Measurements from ENCODE around the gene ITGB1BP1.
"Not testable (repeated sequence)": the region's sequence is repeated elsewhere in the genome, so short reads cannot be mapped to it uniquely, and the experiment has no call there.

ITGB1BP1 gene

DNA sequence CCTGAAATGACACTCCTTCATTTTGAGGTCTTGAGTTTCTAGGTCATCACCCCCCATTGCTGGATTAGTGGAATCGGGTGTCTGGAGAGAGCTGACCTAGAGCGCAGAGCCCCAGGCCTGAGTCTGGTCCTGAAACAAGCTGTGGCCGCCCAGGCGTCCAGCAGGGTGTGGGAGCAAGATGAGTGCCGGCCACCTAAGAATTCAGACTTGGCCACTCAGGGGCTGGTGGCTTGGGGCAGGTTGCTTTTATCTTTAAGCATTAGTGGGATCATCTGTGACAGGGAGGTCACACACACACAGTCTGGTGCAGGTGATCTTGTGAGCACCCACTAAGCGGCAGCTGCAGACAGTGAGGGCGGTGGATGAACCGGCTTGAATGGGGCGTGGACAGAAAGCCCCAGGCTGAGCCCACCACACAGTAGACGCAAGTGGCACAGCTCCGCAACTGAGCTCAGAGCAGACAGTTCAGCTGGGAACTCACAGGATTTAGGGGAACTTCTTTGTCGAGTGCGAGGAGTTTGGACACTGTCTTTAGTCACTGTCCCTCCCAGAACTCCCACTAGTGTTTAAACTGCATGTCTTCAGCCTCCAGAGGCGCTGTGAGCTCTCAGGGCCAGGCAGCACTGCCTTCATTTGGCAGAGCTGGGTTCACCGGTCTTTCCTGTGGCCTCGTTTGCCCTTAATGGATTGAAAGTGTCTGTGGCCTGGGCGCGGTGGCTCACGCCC, 21.5 kb downstream of the ITGB1BP1 start:
- FAIRE-seq (no peak), DNase-seq (ENCODE audit: insufficient read length, low spot score) (no peak)

DNA sequence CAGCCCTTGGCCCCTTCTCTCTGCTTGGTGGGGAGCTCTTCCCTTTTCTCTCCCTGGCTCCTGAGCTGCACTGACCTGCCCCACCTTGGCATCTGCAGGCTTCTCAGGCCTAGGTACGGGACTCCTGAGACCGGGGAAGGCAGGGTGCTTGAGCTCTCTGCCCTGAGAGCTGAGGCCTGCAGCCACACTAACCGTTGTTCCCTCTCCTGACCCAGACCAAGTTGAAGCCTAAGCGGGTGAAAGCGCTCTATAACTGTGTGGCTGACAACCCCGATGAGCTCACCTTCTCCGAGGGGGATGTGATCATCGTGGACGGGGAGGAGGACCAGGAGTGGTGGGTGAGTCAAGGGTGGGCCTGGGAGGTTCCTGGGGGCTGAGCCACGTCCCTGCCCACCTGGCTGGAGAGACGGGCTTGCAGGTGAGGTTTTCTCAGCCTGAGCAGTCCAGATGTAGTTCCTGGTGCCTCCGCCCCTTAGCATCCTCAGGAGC, 22.2 kb downstream of the ITGB1BP1 start:
- no peak for FAIRE-seq
- no peak for DNase-seq (ENCODE audit: insufficient read length, low spot score)

DNA sequence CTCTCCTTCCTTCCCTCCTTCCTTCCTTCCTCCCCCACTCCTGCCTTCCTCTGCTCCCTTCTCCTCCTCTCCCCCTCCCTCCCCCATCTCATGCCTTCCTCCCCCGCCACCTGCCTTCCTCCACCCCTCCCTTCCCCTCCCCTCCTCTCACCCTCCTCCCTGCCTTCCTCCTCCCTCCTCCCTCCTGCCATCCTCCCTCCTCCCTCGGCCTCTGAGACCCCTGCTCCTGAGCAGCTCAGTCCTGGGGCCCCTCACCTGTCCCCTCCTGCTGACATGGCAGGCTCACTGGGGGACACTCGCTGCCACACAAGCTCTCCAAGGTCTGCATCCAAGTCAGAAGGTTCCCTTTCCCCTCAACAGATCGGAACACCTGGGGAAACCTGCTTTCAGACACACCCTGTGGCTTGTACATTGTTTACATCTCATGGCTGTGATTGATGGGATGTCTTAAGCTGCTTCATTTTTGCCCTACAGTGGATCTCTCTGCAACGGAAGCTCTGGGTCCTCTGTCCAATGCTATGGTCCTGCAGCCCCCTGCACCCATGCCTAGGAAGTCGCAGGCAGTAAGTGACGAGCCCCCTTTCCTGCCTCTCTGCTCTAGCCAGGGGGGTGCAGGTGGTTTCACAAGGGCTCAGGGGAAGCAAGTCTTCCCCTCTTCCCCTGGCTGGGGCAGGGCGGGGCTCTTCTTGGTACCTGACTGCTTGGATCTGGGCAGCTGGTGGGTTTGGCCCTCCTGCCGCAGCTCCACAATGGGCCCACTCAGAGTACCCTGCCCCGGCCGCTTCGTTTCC, 22.9 kb downstream of the ITGB1BP1 start:
- no peak for DNase-seq (ENCODE audit: insufficient read length, low spot score)
- no peak for FAIRE-seq

DNA sequence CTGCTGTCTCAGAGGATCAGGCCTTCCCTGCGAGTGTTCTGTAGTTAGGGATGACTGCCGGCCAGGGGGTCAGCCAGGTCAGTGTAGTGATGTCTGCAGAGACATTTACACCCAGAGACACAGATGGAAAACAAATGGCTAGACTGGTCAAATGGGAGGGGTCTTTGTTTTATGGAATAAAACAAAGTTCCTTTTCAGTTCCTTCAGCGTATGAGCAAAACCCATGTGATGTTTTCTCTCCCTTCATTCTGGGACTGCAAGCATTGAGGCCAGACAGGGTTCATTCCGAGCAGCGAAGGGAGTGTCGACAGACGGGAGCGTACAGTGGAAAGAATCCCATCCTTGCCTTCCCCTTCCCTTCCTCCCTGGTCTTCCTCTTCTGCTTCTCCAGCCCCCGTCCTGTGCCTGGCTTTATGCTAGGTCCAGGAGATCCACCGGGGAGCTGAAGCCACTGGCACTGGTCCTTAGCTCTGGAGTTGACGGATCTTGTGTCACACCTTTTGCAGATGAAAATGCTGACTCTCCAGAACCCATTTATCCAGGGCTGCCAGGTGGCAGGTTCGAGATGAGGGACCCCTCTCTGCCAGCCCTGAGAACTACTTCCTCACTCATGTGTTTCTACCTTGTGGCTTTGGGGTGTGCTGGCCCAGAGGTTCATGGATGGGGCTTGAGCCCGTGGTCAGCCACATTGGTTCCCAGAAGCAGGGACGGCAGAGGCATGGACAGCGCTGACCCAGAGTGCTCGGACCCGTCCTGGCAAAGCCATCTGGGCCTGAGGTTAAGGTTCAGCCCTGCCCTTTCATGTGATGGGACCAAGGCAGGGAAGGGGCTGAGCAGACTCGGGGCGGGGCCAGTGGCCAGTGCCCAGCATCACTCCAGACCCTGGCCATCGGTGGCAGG, 24.2 kb downstream of the ITGB1BP1 start:
- FAIRE-seq, result no peak
- DNase-seq (ENCODE audit: insufficient read length, low spot score), result no peak

DNA sequence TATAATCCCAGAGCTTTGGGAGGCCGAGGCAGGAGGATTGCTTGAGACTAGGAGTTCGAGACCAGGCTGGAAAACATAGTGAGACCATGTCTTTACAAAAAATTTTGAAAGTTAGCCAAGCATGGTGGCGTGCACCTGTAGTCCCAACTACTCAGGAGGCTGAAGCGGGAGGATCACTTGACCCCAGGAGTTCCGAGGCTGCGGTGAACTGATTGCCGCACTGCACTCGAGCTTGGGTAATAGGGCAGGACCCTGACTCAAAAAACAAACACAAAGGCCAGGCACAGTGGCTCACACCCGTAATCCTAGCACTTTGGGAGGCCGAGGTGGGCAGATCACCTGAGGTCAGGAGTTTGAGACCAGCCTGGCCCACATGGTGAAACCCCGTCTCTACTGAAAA, 25.1 kb downstream of the ITGB1BP1 start:
- not testable (repeated sequence) for FAIRE-seq; DNase-seq (ENCODE audit: insufficient read length, low spot score)

DNA sequence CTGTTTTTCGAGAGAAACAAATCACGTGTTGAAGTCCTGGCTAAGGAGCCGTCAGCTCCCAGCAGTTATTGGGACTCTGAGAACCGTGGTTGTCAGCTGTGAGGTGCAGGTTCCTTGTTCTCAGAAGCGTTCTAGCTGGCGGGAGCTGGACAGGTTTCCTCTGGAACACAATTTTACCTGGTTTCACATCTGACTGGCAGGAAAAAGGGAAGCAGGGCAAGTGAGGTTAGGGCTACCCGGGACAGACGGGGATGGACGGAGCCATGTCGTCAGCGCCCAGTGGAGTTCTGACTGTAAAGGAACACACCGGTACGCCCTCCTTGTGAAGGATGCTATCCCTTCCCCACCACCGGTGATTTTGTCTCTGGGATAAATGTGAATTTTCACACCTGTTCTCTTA, 26.1 kb downstream of the ITGB1BP1 start:
- DNase-seq (ENCODE audit: insufficient read length, low spot score) (no peak), FAIRE-seq (no peak)

DNA sequence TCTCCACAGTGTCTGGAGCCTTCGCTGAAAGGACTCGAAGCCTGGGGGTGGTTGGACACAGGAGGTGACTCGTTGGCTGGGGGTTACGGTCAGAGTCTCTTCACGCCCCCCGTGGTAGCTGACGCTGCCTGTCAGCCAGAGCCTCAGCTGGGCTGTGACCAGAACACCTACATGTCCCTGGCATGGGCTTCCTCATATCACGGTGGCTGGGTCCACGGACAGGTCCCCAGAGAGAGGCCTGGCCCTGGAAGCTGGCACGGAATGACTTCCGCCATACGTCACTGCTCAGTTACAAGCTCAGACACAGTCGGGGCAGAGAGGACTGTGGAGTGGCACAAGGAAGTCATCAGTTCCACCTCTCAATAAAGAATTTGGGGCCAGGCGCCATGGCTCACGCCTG, 28.5 kb downstream of the ITGB1BP1 start:
- FAIRE-seq (no peak), DNase-seq (ENCODE audit: insufficient read length, low spot score) (no peak)

DNA sequence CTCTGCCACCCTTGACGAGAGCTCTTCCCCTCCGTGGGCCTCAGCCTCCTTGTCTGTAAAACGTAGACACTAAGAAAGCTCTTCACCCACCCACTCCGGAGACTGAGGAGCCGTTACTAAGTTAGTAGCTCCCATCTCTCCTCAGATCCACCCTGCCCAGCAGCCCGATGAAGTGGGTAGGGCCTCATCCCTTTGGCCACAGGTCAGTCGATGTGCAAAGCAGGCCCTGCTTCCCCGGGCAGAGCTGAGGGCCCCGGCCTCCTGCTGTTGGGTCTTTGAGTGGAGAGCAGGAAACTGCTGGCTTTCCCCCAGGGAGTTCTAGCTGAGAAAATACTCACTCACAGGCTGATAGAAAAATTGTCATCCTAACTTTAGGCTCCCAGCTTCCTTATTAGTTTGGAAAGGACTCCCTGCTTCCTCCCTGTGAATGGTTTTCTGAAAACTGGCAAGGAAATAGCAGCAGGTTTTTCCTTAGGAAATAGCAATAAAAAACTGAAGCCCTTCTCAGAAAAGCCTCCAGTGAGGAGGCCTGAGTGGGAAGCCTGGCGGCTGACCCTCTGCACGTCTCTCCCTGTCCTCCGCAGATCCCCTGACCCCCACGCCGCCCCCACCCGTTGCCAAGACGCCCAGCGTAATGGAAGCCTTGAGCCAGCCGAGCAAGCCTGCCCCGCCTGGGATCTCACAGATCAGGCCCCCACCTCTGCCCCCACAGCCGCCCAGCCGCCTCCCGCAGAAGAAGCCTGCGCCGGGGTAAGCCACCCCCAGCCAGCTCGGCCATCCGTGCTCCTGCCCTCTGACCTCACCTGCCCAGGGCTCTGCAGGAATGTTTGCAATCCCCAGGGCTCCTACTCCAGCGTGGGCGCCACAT, 30.2 kb downstream of the ITGB1BP1 start:
- DNase-seq (ENCODE audit: insufficient read length, low spot score) (no peak), FAIRE-seq (no peak)

DNA sequence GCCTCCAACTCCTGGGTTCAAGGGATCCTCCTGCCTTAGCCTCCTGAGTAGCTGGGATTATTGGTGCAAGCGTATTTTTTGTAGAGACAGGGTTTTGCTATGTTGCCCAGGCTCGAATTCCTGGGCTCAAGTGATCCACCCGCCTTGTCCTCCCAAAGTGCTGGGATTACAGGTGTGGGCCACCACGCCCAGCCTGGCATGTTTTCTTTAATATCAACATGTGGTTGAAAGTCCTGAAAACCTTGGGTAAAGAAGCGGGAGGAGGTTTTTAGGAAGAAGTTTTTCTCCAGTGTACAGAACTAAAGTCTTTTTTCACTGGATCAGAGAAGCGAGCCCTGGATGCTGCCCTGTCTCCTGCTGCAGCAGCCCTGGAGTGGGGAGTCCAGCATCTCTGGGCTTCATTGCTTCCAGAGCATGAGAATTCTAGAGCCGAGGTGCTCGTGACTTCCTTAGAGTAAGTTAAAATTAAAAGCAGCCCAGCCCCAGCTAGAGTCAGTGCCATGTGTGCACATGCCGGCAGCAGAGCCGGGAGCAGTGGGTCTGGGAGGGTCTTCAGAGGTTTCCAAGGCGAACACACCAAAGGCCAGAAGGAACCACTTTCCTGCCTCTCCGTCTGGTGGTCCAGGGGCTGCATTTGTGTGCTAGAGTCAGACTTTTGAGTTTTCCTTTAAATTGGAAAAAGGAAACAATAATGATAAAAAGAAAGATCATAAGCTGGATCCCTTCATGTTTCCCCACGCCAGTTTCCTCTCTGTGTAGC, 31.2 kb downstream of the ITGB1BP1 start:
- FAIRE-seq, result no peak

DNA sequence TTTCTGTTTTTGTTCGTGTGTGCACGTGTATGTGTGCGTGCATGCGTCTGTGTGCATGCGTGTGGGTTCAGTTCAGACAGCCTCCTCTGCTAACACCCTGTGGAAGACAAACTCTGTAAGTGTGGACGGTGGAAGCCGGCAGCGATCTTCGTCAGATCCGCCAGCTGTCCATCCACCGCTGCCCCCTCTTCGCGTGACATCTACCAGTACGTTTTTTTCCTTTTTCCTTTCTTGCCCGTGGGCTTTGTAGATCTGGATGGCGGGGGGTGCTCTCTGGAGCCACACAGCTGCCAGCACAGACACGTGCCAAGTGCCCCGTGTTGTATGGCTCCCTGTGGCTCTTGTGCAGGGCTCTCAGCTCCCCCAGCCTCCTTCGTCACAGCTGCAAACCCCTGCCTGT, 32.3 kb downstream of the ITGB1BP1 start:
- no peak for DNase-seq (ENCODE audit: insufficient read length, low spot score)
- FAIRE-seq, result no peak

More for the DNA sequence above, 31.2 kb downstream of the ITGB1BP1 start:
- no peak for DNase-seq (ENCODE audit: insufficient read length, low spot score)

DNA sequence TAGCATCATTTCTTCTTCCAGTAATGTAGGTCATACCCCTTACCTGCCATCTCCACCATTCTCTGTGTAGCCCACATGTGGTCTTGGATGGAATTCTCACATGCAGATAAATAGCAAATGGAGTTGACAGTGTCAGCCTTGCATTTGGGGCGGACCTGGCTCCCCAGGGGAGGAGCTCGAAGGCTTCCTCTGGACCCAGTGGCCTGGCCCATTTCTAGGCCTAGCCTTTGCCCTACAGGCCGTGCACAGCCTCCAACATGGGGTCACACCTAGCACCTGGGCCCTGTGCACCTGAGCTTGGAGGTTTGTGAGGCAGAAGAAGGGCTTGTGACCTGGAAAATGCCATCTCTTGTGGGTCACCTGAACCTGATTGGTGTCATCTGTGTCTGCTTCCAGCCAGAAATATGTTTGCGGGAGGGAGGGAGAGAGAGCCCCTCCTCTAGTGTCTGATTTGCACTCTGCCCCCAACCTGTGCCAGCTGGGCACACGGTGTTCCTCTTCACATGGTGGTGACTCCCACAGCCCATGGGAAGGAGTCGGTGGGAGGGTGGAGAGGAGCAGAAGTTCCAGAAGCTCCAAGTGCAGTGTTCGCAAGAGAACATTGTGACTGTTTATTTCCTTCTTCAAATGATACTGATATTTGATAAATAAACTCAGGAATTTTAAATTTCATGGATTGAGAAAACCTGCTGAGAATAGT, 33.0 kb downstream of the ITGB1BP1 start:
- DNase-seq (ENCODE audit: insufficient read length, low spot score), result no peak
- no peak for FAIRE-seq

DNA sequence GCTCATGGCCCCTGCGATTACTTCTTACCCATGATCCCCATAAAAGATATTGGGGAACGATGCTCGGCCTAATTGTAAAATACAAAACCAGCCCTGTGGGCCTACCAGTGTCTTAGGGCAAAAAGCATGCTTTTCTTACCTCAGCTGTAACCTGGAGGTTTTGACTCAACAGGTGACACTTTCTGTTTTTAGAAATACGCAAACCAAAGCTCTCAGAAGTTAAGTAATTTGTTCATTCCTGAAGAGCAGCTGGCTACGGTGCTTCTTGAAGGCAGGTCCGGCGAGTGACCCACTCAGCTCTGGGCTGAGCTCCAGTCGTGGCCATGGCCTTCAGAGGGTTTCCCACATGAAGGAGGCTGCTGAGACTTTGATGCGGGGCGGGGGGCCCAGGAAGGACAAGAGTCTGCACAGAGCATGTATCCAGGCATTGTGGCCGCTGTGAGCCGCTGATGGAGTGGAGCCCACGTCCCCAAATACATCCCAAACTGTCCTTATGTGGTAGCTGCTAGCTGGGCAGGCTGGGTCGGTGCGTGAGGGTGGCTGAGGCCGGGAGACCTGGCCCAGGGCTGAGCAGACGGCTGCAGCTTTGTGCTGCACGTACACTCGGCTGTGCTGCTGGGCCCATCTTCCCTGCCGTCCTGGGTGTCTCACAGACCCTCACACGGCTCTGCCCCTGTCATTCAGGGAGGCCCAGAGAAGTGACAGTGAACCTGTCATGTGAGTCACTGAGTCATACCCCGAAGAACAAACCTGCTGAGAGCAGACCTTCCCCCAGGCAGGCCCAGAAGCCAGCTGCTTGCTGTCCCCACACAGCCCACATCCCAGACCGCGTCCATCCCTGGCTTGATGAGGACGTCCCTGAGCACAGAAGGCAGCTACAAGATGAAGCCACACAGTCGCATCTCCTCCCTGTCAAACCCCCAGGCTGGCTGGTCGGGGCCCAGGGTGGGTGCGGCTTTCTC, 34.1 kb downstream of the ITGB1BP1 start:
- FAIRE-seq, result no peak
- no peak for DNase-seq (ENCODE audit: insufficient read length, low spot score)

DNA sequence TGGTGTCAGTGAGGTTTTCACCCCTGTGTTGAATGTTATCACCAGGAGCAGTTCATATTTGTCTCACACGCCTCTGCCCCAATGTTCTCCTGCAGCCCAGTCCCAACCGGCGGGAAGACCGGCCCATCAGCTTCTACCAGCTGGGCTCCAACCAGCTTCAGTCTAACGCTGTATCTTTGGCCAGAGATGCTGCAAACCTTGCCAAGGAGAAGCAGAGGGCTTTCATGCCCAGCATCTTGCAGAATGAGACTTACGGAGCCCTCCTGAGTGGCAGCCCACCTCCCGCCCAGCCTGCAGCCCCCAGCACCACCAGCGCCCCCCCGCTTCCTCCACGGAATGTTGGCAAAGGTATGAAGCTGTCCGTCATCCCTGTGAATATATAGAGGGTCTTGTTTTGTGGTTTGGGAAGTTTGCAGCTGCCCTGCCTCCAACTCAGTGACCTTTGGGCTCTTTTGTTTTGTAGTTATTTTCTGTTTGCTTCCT, 35.1 kb downstream of the ITGB1BP1 start:
- DNase-seq (ENCODE audit: insufficient read length, low spot score), result no peak
- FAIRE-seq, result no peak

DNA sequence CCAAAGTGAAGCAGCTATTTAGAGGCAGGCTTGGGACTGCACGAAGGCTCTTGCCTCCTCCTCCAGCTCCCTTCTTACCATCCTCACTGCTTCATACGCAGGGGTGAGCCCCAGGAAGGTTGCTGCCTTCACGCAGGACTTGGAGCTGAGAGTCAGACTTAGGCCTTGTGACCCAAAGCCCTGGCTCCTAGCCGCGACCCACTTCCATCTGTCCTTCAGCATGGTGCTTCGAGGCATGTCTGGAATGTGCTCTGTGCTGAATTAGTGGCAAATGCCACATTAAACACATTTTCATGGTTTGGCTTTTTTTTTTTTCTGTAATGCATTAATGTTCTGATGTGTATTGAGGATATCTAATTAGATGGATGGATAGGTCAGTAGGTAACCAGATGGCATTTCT, 37.5 kb downstream of the ITGB1BP1 start:
- DNase-seq (ENCODE audit: insufficient read length, low spot score) (no peak), FAIRE-seq (no peak)

DNA sequence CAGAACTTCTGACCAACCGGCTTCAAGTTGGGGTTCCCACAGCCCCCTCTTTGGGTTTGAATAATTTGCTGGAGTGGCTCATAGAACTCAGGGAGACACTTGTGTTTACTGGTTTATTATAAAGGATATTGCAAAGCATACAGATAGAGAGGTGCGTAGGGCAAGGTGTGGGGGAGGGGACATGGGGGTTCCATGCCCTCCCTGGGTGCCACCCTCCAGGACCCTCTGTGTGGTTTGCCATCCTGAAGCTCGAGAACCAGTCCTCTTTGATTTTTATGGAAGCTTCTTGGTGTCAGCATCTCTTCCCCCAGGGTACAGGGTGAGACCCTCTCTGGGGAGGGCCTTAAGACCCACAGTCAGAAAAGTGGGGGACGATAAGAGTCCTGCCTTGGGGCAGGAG, 38.8 kb downstream of the ITGB1BP1 start:
- FAIRE-seq, result no peak
- no peak for DNase-seq (ENCODE audit: insufficient read length, low spot score)

DNA sequence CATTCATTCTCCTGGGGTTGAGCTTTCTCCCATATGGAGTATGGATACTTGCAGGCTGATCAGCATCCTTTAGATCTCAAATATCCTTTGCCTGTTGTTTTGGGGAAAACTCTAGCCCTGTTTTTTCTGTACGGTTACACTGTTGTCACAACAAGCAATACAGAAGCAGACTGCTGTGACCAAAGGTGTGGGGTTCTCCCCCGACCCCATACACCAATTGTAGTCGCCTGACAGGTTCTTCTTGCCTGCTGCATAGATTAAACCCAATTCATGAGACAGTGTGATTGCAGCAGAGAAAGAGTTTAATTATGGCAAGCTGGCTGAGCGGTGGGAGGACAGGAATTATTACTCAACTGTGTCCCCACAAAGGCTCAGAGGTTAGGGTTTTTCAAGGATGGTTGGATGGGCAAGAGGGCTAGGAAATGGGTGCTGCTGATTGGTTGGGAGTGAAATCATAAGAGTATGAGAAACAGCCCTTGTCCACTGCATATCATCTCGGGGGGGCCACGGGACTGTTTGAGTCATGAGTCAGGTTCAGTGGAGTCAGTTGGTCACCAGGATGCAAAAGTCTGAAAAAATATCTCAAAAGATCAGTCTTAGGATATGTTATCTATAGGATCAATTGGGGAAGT, 40.6 kb downstream of the ITGB1BP1 start:
- DNase-seq (ENCODE audit: insufficient read length, low spot score) (no peak), FAIRE-seq (no peak)

All from HTR-8/SVneo (cell line).